Thyroid gland (tissue), 4 donors: Measurements from ENCODE around the gene MAP3K10.

Experiments
- POLR2A ChIP-seq, 2 donors: fragments of 450-650 bp; IDR thresholded peaks; one replicate each; pipeline ENCODE4 v1.6.1; 2017; ENCODE audit warnings: antibody characterized with exemption in 2 of 2, mild to moderate bottlenecking in 2 of 2, moderate library complexity in 1 of 2
- TF ChIP-seq, protein P1 (sequence below), 6 experiments: fragments of 200-600 bp in 3 of 6; fragments of 450-650 bp in 3 of 6; sonication (generic) in 3 of 6; IDR thresholded peaks; one replicate each; pipeline ENCODE4 v1.5.1; 2016 to 2019; ENCODE audit warnings: antibody characterized with exemption in 6 of 6, mild to moderate bottlenecking in 2 of 6, inconsistent platforms in 1 of 6, moderate library complexity in 1 of 6

- TF ChIP-seq, protein P1, sequence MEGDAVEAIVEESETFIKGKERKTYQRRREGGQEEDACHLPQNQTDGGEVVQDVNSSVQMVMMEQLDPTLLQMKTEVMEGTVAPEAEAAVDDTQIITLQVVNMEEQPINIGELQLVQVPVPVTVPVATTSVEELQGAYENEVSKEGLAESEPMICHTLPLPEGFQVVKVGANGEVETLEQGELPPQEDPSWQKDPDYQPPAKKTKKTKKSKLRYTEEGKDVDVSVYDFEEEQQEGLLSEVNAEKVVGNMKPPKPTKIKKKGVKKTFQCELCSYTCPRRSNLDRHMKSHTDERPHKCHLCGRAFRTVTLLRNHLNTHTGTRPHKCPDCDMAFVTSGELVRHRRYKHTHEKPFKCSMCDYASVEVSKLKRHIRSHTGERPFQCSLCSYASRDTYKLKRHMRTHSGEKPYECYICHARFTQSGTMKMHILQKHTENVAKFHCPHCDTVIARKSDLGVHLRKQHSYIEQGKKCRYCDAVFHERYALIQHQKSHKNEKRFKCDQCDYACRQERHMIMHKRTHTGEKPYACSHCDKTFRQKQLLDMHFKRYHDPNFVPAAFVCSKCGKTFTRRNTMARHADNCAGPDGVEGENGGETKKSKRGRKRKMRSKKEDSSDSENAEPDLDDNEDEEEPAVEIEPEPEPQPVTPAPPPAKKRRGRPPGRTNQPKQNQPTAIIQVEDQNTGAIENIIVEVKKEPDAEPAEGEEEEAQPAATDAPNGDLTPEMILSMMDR (IDR thresholded peaks at IDR 0.05) = no peak
- no peak for TF ChIP-seq POLR2A (IDR thresholded peaks at IDR 0.05)
Measured at GRCh38 chr19:40254714-40255418, 63.6 kb downstream of the MAP3K10 start.
